T-cell (primary cell): ENCODE results near the gene DHODH. TPM values are rescaled to one million over a fixed set of nuclear protein-coding genes. Genes with fewer than 3 reads are reported as not detected.

ENCODE experiments used
- ATAC-seq, 4 experiments: fragments of 200-7000 bp in 3 of 4; fragments of 150-1000 bp in 1 of 4; cut with Tn5 transposase; replicated peaks in 1 of 4; 1 replicate in 3 of 4; 2 replicates in 1 of 4; pipeline ENCODE4 v1.10.0; 2021; ENCODE audit warnings: moderate library complexity in 3 of 4, mild to moderate bottlenecking in 2 of 4, moderate number of reproducible peaks in 1 of 4
- CTCF ChIA-PET, 2 donors: fragments of 300-600 bp; sonication (Branson Sonifier 250); formaldehyde crosslinking; loops; one replicate each; lab custom pipeline; 2022; ENCODE audit warnings: antibody characterized with exemption in 2 of 2; lab: Charles Lee
- POLR2A ChIA-PET, 2 donors: fragments of 300-600 bp; sonication (Branson Sonifier 250); formaldehyde crosslinking; loops; one replicate each; lab custom pipeline; 2022; ENCODE audit warnings: antibody characterized with exemption in 2 of 2; lab: Charles Lee
- DNase-seq, 35 experiments: peaks; one replicate each; pipeline versions ENCODE4 v3.0.0 to v3.0.0-alpha.2; 2013 to 2023
- H3K27ac ChIP-seq: one replicate; pipeline ENCODE4 v1.5.1; 2013; ENCODE audit warnings: low read length
- H3K27me3 ChIP-seq, 2 experiments: replicated peaks in 1 of 2; 1 replicate in 1 of 2; 2 replicates in 1 of 2; pipeline versions ENCODE4 v1.6.1 to v1.7.0; 2013; ENCODE audit warnings: low read length in 1 of 2, mixed read lengths in 1 of 2; ENCODE audit not compliant: control insufficient read depth in 2 of 2, insufficient read depth in 2 of 2; ENCODE audit errors: extremely low read depth in 1 of 2
- H3K36me3 ChIP-seq, 2 donors: 1 replicate in 1 of 2; 2 replicates in 1 of 2; pipeline versions ENCODE4 v1.6.1 to v1.7.0; 2013; ENCODE audit warnings: low read length in 1 of 2; ENCODE audit not compliant: control insufficient read depth in 2 of 2, insufficient read depth in 1 of 2; ENCODE audit errors: extremely low read depth in 1 of 2
- H3K4me1 ChIP-seq, 2 experiments: 1 replicate in 1 of 2; 2 replicates in 1 of 2; pipeline versions ENCODE4 v1.6.1 to v1.7.0; 2013; ENCODE audit warnings: low read length in 2 of 2, mixed read lengths in 1 of 2; ENCODE audit not compliant: insufficient read depth in 2 of 2, control insufficient read depth in 1 of 2; ENCODE audit errors: extremely low read depth in 1 of 2
- H3K4me3 ChIP-seq, 2 donors: 1 replicate in 1 of 2; 2 replicates in 1 of 2; pipeline versions ENCODE4 v1.5.1 to v1.7.0; 2013; ENCODE audit warnings: mild to moderate bottlenecking in 2 of 2, low read length in 1 of 2, moderate library complexity in 1 of 2; ENCODE audit not compliant: control insufficient read depth in 1 of 2; ENCODE audit errors: extremely low read depth in 1 of 2
- H3K9me3 ChIP-seq: 2 replicates; pipeline ENCODE4 v1.7.0; 2013
- H3K27ac Mint-ChIP-seq, 2 donors: one replicate each; pipeline ENCODE4 v1.8.0; 2020 to 2021; ENCODE audit warnings: mild to moderate bottlenecking in 2 of 2, mixed read lengths in 2 of 2
- H3K27me3 Mint-ChIP-seq, 2 donors: one replicate each; pipeline ENCODE4 v1.8.0; 2021 to 2022; ENCODE audit warnings: mixed read lengths in 2 of 2
- H3K36me3 Mint-ChIP-seq: one replicate; pipeline ENCODE4 v1.8.0; 2021; ENCODE audit warnings: mixed read lengths
- H3K4me1 Mint-ChIP-seq, 3 donors: one replicate each; pipeline ENCODE4 v1.8.0; 2020 to 2022; ENCODE audit warnings: mixed read lengths in 3 of 3, mild to moderate bottlenecking in 1 of 3
- H3K4me3 Mint-ChIP-seq, 3 donors: one replicate each; pipeline ENCODE4 v1.8.0; 2020 to 2022; ENCODE audit warnings: mild to moderate bottlenecking in 3 of 3, mixed read lengths in 3 of 3, moderate library complexity in 3 of 3
- H3K9me3 Mint-ChIP-seq, 3 donors: one replicate each; pipeline ENCODE4 v1.8.0; 2020 to 2022; ENCODE audit warnings: mixed read lengths in 3 of 3
- WGBS: methylation state at CpG from one replicate; pipeline ENCODE4 v1.1.5; 2013; ENCODE audit warnings: missing lambda C conversion rate; ENCODE audit not compliant: insufficient coverage; 5-methylcytosine and 5-hydroxymethylcytosine counted together
- total RNA-seq, 35 experiments: library from RNA in 6 of 35; stranded (reverse) in 6 of 35; fragments of 120-200 nt in 1 of 35; gene quantifications; one replicate each; pipeline versions ENCODE4 v1.2.1 to v1.2.4 and lab custom pipeline; 2013 to 2026

The DHODH gene
- 10 to 100 TPM in 4 of 5 donors, 1 to 10 TPM in 1; 6.0 to 11.9 (median 11.2) TPM for total RNA-seq
- 9.7 TPM for total RNA-seq (2013)
- 5.8 to 65.4 (median 16.2) reads per million in 29 experiments for total RNA-seq (lab: John Stamatoyannopoulos, UW)

- CTCF ChIA-PET, result no interaction called here
- peak within 1 kb of the TSS; percentile 29 for H3K27ac ChIP-seq
- Mint-ChIP-seq H3K36me3 (peaks cover 5% of the 10 kb centered on the region), H3K27ac (peak within 1 kb of the TSS; percentile 75 to 85), H3K9me3 (no peaks in the 10 kb centered on the region), H3K27me3 (no peaks in the 10 kb centered on the region), H3K4me1 (peaks cover 14 to 17% (median 15%) of the 10 kb centered on the region in 3 donors), H3K4me3 (peak within 1 kb of the TSS; percentile 93 to 97 (median 93))
- ATAC-seq, result peak; percentile 99 to 100 (median 100)
- no peaks in the 10 kb centered on the region for H3K9me3 ChIP-seq
- H3K4me3 ChIP-seq, result peak within 1 kb of the TSS; percentile 92 to 96
- under 1% methylated on average over 54 of the region's 57 CpGs for WGBS
- peaks cover 3 to 19% of the 10 kb centered on the region in 2 experiments for H3K4me1 ChIP-seq
- H3K27me3 ChIP-seq, result no peaks in the 10 kb centered on the region
- POLR2A ChIA-PET, result interaction anchor here (0.6 kb wide), 2 partner anchors 226 to 265 kb away, joined by 3 to 4 read pairs; no protein-coding TSS in a partner anchor
- DNase-seq, result peak; percentile 89 to 99 (median 97)
- peaks cover 0 to 9% of the 10 kb centered on the region in 2 donors for H3K36me3 ChIP-seq
These were observed at the start of gene DHODH for GRCh38 chr16:72008424-72009216. Gene DHODH (plus strand): TSS chr16:72008744. CDS start chr16:72008765, 21 bp downstream.

GRCh38 chr16:71961066-71962039, 47.2 kb upstream of the DHODH start:
- H3K36me3 ChIP-seq, result no peaks in the 10 kb centered on the region
- Mint-ChIP-seq H3K9me3 (no peaks in the 10 kb centered on the region), H3K36me3 (no peaks in the 10 kb centered on the region), H3K4me1 (peaks cover 5 to 8% (median 6%) of the 10 kb centered on the region in 3 donors), H3K27ac (no peak overlapping the region), H3K27me3 (no peaks in the 10 kb centered on the region), H3K4me3 (no peak overlapping the region)
- POLR2A ChIA-PET, result interaction anchor here in 1 of 2 donors (0.6 kb wide), 2 partner anchors 61 to 196 kb away, joined by 4 to 5 read pairs; no protein-coding TSS in a partner anchor
- WGBS, result 62% methylated on average over 9 of the region's 14 CpGs
- H3K4me3 ChIP-seq, result no peak overlapping the region
- no peaks in the 10 kb centered on the region for H3K27me3 ChIP-seq
- ATAC-seq, result peak; percentile 84 to 93 (median 89)
- CTCF ChIA-PET, result interaction anchor here (0.5 to 1.6 kb wide), 30 partner anchors 10 to 524 kb away, joined by 3 to 7 read pairs (median 4); partner anchors contain the start of gene ZNF821 (in 1 of the 2)
- H3K4me1 ChIP-seq, result peaks cover 0 to 3% of the 10 kb centered on the region in 2 experiments
- DNase-seq, result peak; percentile 55 to 88 (median 74)
- no peaks in the 10 kb centered on the region for H3K9me3 ChIP-seq
- H3K27ac ChIP-seq, result no peak overlapping the region

- Histone ChIP-seq H3K4me3 (no peak overlapping the region), H3K4me1 (no peaks in the 10 kb centered on the region), H3K27me3 (no peaks in the 10 kb centered on the region), H3K9me3 (no peaks in the 10 kb centered on the region), H3K27ac (no peak overlapping the region), H3K36me3 (no peaks in the 10 kb centered on the region)
- no CpG with 5 or more reads among the region's 9 CpGs for WGBS
- Mint-ChIP-seq H3K4me1 (peaks cover 0 to 3% (median 2%) of the 10 kb centered on the region in 3 donors), H3K27me3 (no peaks in the 10 kb centered on the region), H3K36me3 (no peaks in the 10 kb centered on the region), H3K27ac (no peak overlapping the region), H3K9me3 (no peaks in the 10 kb centered on the region), H3K4me3 (no peak overlapping the region)
- ChIA-PET POLR2A (no interaction called here), CTCF (interaction anchor here in 1 of 2 donors (1.2 kb wide), 1 partner anchor 34 kb away, joined by 3 read pairs; no protein-coding TSS in a partner anchor)
- no peak for ATAC-seq
- DNase-seq, result no peak
These were observed 45.2 kb upstream of the DHODH start for GRCh38 chr16:71963125-71963875.

- no CpG with 5 or more reads among the region's 4 CpGs for WGBS
- Histone ChIP-seq H3K27ac (no peak overlapping the region), H3K4me1 (no peaks in the 10 kb centered on the region), H3K36me3 (no peaks in the 10 kb centered on the region), H3K9me3 (no peaks in the 10 kb centered on the region), H3K4me3 (no peak overlapping the region), H3K27me3 (no peaks in the 10 kb centered on the region)
- Mint-ChIP-seq H3K4me3 (no peak overlapping the region), H3K4me1 (peaks cover 0 to 3% (median 2%) of the 10 kb centered on the region in 3 donors), H3K36me3 (no peaks in the 10 kb centered on the region), H3K27ac (no peak overlapping the region), H3K27me3 (peaks cover 0 to 1% of the 10 kb centered on the region in 2 donors), H3K9me3 (no peaks in the 10 kb centered on the region)
- ChIA-PET POLR2A (interaction anchor here in 1 of 2 donors (0.5 kb wide), 1 partner anchor 9 kb away, joined by 5 read pairs; no protein-coding TSS in a partner anchor), CTCF (no interaction called here)
- no peak for DNase-seq
- no peak for ATAC-seq
These were observed 43.3 kb upstream of the DHODH start for GRCh38 chr16:71965223-71965622.

- POLR2A ChIA-PET, result interaction anchor here in 1 of 2 donors (0.6 kb wide), 1 partner anchor 41 kb away, joined by 5 read pairs; no protein-coding TSS in a partner anchor
- H3K4me3 Mint-ChIP-seq, result no peak overlapping the region
- peaks cover 0 to 1% of the 10 kb centered on the region in 2 donors for H3K27me3 Mint-ChIP-seq
- no peaks in the 10 kb centered on the region for H3K27me3 ChIP-seq
- CTCF ChIA-PET, result interaction anchor here in 1 of 2 donors (0.6 kb wide), 1 partner anchor 47 kb away, joined by 4 read pairs; no protein-coding TSS in a partner anchor
- peaks cover 0 to 3% (median 2%) of the 10 kb centered on the region in 3 donors for H3K4me1 Mint-ChIP-seq
- H3K9me3 Mint-ChIP-seq, result no peaks in the 10 kb centered on the region
- no peak for ATAC-seq
- 80% methylated on average over 1 of the region's 4 CpGs for whole genome bisulfite sequencing
- no peak overlapping the region for H3K27ac Mint-ChIP-seq
- DNase-seq, result no peak
- no peaks in the 10 kb centered on the region for H3K4me1 ChIP-seq
- no peaks in the 10 kb centered on the region for H3K9me3 ChIP-seq
- H3K36me3 ChIP-seq, result no peaks in the 10 kb centered on the region
- no peak overlapping the region for H3K4me3 ChIP-seq
- no peaks in the 10 kb centered on the region for H3K36me3 Mint-ChIP-seq
- no peak overlapping the region for H3K27ac ChIP-seq
These were observed 41.6 kb upstream of the DHODH start for GRCh38 chr16:71966932-71967331.
